Measurements from ENCODE around the gene TUBGCP3. TPM values are rescaled to one million over a fixed set of nuclear protein-coding genes. Genes with fewer than 3 reads are reported as not detected.

Gene TUBGCP3
- total RNA-seq, 2 experiments from 2014 or later: 30.6 to 31.3 TPM

- no peaks in the 10 kb centered on the region for H3K9me3 Mint-ChIP-seq
- Histone ChIP-seq H3K4me1 (ENCODE audit: insufficient read depth, low read length) (no peaks in the 10 kb centered on the region), H3K4me3 (ENCODE audit: low read length) (no peak overlapping the region), H3K9me3 (ENCODE audit: control insufficient read depth in 1 of 2, insufficient read depth in 1 of 2, low read length in 2 of 2) (no peaks in the 10 kb centered on the region), H3K36me3 (ENCODE audit: insufficient read depth, low read length) (peaks cover 59% of the 10 kb centered on the region), H3K27ac (ENCODE audit: low read depth in 1 of 2, low read length in 2 of 2) (no peak overlapping the region), H3K27me3 (ENCODE audit: control insufficient read depth in 1 of 2, insufficient read depth in 2 of 2, low read length in 2 of 2) (no peaks in the 10 kb centered on the region)
- ChIA-PET CTCF (no interaction called here), POLR2A (no interaction called here)
- peaks cover 33% of the 10 kb centered on the region for H3K36me3 Mint-ChIP-seq (ENCODE audit: low read depth)
- DNase-seq: no peak
- no peak for ATAC-seq (ENCODE audit: poor library complexity)
- no peaks in the 10 kb centered on the region for H3K27me3 Mint-ChIP-seq
- H3K4me3 Mint-ChIP-seq: no peak overlapping the region
- no peak for TF ChIP-seq CTCF (IDR thresholded peaks at IDR 0.05)
- H3K4me1 Mint-ChIP-seq (ENCODE audit: low read depth): no peaks in the 10 kb centered on the region
- H3K27ac Mint-ChIP-seq: no peak overlapping the region
- intact Hi-C loops (cut with DNase I, micrococcal nuclease): no loop called here
Observed at GRCh38 chr13:112522578-112522977, 65.4 kb downstream of the TUBGCP3 start.

DNA sequence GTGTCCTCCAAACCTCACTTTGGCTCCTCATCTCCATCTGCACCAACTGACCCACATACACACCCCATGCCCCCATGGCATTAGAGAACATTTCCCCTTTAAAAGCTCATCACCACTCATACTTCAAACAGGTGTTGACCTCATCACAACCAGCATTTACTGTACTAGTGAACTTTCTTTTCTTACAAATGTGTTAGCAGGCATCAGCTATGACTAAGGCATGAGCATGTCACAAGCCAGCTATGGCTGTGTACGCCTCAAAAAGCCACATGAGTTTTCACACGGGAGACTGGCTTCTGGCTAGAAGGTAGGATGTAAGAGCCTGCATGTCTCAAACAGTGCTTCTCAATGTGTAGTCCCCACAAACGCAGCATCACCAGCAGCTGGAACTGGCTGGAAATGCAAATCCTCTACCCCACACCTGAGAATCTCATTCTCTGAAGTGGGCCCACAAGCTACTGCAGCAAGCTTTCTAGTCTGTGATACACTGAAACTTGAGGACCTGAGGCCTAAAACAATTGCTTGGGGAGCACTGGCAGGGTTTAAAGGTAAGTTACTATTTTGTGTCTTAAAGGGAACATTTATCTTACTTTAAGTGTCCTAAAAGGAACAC lies 66.8 kb downstream of the TUBGCP3 start:
- H3K4me3 Mint-ChIP-seq: no peak overlapping the region
- H3K27ac Mint-ChIP-seq: no peak overlapping the region
- ChIA-PET CTCF (no interaction called here), POLR2A (no interaction called here)
- Histone ChIP-seq H3K36me3 (ENCODE audit: insufficient read depth, low read length) (peaks cover 60% of the 10 kb centered on the region), H3K27ac (ENCODE audit: low read depth in 1 of 2, low read length in 2 of 2) (no peak overlapping the region), H3K27me3 (ENCODE audit: control insufficient read depth in 1 of 2, insufficient read depth in 2 of 2, low read length in 2 of 2) (no peaks in the 10 kb centered on the region), H3K4me3 (ENCODE audit: low read length) (no peak overlapping the region), H3K9me3 (ENCODE audit: control insufficient read depth in 1 of 2, insufficient read depth in 1 of 2, low read length in 2 of 2) (no peaks in the 10 kb centered on the region), H3K4me1 (ENCODE audit: insufficient read depth, low read length) (no peaks in the 10 kb centered on the region)
- no peaks in the 10 kb centered on the region for H3K9me3 Mint-ChIP-seq
- DNase-seq: no peak
- H3K36me3 Mint-ChIP-seq (ENCODE audit: low read depth): peaks cover 47% of the 10 kb centered on the region
- no peaks in the 10 kb centered on the region for H3K27me3 Mint-ChIP-seq
- H3K4me1 Mint-ChIP-seq (ENCODE audit: low read depth): no peaks in the 10 kb centered on the region
- ATAC-seq (ENCODE audit: poor library complexity): no peak
- no peak for TF ChIP-seq CTCF (IDR thresholded peaks at IDR 0.05)
- intact Hi-C loops (cut with DNase I, micrococcal nuclease): no loop called here

DNA sequence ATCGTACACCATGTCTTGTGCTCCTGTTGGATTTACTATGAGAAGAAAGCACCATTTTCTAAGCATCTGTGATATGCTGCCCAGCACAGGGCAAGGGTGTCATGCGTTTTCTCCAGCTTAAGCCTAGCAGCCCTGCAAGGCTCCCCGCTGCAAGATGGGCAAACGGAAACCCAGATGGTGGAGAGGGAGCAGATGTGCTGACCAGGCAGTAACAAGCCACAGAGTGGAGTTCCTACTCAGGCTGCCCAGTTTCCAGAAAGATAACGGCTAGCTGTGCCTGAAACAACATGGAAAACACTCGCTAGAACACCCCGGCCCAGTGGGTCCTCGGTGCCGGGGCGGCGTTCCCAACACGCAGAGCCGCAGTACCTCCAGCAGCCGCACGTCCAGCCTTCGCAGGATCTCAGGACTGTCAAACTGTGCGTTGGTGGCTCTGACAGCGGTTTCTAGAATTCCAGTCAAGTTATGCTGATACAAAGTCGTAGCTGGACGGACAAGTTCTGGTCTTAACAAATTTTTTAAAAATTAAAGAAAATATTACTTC lies 68.4 kb downstream of the TUBGCP3 start:
- intact Hi-C loops (cut with DNase I, micrococcal nuclease): no loop called here
- Mint-ChIP-seq H3K4me3 (no peak overlapping the region), H3K27ac (no peak overlapping the region), H3K27me3 (no peaks in the 10 kb centered on the region), H3K9me3 (no peaks in the 10 kb centered on the region), H3K4me1 (ENCODE audit: low read depth) (no peaks in the 10 kb centered on the region), H3K36me3 (ENCODE audit: low read depth) (peaks cover 60% of the 10 kb centered on the region)
- no peak for ATAC-seq (ENCODE audit: poor library complexity)
- no peak for DNase-seq
- H3K27ac ChIP-seq (ENCODE audit: low read depth in 1 of 2, low read length in 2 of 2): no peak overlapping the region
- TF ChIP-seq CTCF (IDR thresholded peaks at IDR 0.05): no peak
- POLR2A ChIA-PET: no interaction called here
- CTCF ChIA-PET: no interaction called here
- no peaks in the 10 kb centered on the region for H3K27me3 ChIP-seq (ENCODE audit: control insufficient read depth in 1 of 2, insufficient read depth in 2 of 2, low read length in 2 of 2)
- no peak overlapping the region for H3K4me3 ChIP-seq (ENCODE audit: low read length)
- H3K9me3 ChIP-seq (ENCODE audit: control insufficient read depth in 1 of 2, insufficient read depth in 1 of 2, low read length in 2 of 2): no peaks in the 10 kb centered on the region
- H3K4me1 ChIP-seq (ENCODE audit: insufficient read depth, low read length): no peaks in the 10 kb centered on the region
- H3K36me3 ChIP-seq (ENCODE audit: insufficient read depth, low read length): peaks cover 66% of the 10 kb centered on the region
